ENCODE data around the gene ENDOV. TPM values are rescaled to one million over a fixed set of nuclear protein-coding genes. Genes with fewer than 3 reads are reported as not detected.

ENDOV gene
- total and polyA plus RNA-seq, 9 donors, result 8.9 to 24.1 (median 20.8) TPM

DNA sequence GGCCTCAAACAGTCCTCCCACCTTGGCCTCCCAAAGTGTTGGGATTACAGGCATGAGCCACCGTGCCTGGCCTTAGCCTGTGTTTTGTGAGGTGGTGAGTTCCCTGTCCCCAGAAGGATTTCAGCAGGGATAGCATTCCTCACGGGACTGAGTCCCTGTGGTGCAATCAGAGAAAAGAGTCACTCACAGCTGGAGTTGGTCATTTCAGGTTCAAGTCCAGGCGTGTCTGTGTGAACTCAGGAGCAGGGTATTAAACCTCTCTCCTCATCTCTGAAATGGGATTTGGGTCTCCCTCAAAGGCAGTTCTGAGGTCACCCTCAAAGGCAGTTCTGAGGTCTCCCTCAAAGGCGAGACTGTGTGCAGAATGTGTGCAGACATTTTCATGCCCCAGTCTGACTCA, 32.8 kb downstream of the ENDOV start:
- no peak overlapping the region for H3K27ac ChIP-seq
- no peaks in the 10 kb centered on the region for H3K36me3 ChIP-seq
- WGBS, 3 donors, result 84 to 91% (median 86%) methylated on average over 4 of the region's 4 CpGs
- no peak for TF ChIP-seq EP300 (IDR thresholded peaks at IDR 0.05)
- TF ChIP-seq, protein P1, sequence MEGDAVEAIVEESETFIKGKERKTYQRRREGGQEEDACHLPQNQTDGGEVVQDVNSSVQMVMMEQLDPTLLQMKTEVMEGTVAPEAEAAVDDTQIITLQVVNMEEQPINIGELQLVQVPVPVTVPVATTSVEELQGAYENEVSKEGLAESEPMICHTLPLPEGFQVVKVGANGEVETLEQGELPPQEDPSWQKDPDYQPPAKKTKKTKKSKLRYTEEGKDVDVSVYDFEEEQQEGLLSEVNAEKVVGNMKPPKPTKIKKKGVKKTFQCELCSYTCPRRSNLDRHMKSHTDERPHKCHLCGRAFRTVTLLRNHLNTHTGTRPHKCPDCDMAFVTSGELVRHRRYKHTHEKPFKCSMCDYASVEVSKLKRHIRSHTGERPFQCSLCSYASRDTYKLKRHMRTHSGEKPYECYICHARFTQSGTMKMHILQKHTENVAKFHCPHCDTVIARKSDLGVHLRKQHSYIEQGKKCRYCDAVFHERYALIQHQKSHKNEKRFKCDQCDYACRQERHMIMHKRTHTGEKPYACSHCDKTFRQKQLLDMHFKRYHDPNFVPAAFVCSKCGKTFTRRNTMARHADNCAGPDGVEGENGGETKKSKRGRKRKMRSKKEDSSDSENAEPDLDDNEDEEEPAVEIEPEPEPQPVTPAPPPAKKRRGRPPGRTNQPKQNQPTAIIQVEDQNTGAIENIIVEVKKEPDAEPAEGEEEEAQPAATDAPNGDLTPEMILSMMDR (IDR thresholded peaks at IDR 0.05), result no peak
- TF ChIP-seq POLR2A (IDR thresholded peaks at IDR 0.05), result no peak
- H3K4me3 ChIP-seq, result no peak overlapping the region
- DNase-seq, result no peak
- no peaks in the 10 kb centered on the region for H3K9me3 ChIP-seq
- no peaks in the 10 kb centered on the region for H3K4me1 ChIP-seq (ENCODE audit: insufficient read depth)
- intact Hi-C loops (cut with DNase I), result no loop called here
- H3K27me3 ChIP-seq, result no peaks in the 10 kb centered on the region

DNA sequence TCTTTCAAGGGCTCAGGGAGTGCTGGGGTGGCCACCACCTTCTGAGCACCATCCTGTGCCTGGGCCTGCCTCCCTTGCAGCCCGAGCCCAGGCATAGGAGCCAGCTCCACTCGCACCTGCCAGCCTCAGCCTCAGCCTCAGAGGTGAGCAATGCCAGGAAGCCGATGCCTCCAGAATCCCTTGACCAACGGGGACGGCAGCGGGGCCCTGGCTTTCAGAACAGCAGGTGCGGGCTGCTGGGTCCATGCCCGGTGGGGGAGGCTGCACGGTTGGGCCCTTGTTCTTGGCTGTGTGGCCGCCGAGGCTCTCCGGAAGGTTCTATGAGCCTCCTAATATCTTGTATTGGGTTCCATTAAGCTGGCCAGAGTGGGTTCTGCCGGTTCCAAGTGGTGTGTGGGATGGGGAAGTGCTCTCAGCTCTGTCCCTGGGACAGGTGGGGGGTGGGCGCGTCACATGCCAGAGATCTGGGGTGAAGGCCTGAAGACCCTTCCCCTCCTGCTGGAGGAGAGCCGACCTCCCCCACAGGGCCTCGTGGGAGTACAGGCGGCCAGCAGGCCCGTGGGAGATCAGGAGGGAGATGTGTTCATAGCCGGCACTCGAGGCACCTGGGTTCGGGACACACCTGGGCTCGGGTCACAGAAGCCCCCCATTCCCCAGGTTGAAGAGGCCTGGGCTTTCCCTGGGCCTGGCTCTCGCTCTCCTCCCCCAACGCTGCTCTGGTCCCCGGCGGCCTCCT, 34.4 kb downstream of the ENDOV start:
- Histone ChIP-seq H3K27me3 (no peaks in the 10 kb centered on the region), H3K4me3 (no peak overlapping the region), H3K4me1 (ENCODE audit: insufficient read depth) (peaks cover 4% of the 10 kb centered on the region), H3K9me3 (no peaks in the 10 kb centered on the region), H3K27ac (no peak overlapping the region), H3K36me3 (no peaks in the 10 kb centered on the region)
- DNase-seq, result no peak
- no peak for TF ChIP-seq POLR2A (IDR thresholded peaks at IDR 0.05)
- no peak for TF ChIP-seq EP300 (IDR thresholded peaks at IDR 0.05)
- TF ChIP-seq, protein P1 (IDR thresholded peaks at IDR 0.05), result no peak
- intact Hi-C loops (cut with DNase I), result no loop called here
- whole genome bisulfite sequencing, 3 donors, result 65 to 72% (median 69%) methylated on average over 25 to 27 of the region's 27 CpGs

DNA sequence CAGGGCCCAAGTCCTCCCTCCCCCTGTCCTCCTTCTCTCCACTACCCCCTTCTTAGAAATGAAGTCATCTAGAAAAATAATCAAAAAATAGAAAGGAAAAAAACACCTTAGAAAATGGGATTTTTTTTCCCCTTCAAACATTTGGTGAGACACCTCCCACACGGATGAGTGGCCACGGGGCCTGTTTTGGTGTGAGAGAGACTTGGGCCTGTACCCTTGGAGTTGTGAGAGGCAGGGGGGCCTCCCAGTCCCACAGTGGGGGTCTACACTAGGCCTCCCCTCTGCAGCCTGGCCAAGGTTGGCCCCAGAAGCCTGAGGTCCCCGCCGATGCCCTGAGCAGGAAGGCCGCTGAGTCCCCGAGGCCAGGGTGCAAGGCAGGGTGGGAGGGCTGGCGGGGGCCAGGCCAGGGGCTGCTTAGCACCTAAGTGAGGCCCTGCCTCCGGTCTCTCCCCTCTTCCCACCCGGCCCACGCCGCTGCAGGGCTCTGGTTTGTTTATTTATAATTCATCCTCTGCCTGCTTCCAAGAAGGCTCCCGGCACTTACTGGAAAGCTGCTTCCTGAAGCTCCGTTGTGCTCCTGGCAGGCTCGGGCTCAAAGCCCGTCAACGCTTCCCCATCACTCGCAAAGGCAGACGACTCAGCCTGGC, 35.1 kb downstream of the ENDOV start:
- Histone ChIP-seq H3K27me3 (no peaks in the 10 kb centered on the region), H3K27ac (no peak overlapping the region), H3K4me1 (ENCODE audit: insufficient read depth) (peaks cover 4% of the 10 kb centered on the region), H3K4me3 (no peak overlapping the region), H3K36me3 (no peaks in the 10 kb centered on the region), H3K9me3 (no peaks in the 10 kb centered on the region)
- no peak for DNase-seq
- TF ChIP-seq EP300 (IDR thresholded peaks at IDR 0.05) (no peak), POLR2A (IDR thresholded peaks at IDR 0.05) (no peak)
- TF ChIP-seq, protein P1 (IDR thresholded peaks at IDR 0.05), result no peak
- WGBS, 3 donors, result 28 to 35% (median 31%) methylated on average over 18 of the region's 18 CpGs
- intact Hi-C loops (cut with DNase I), result no loop called here

DNA sequence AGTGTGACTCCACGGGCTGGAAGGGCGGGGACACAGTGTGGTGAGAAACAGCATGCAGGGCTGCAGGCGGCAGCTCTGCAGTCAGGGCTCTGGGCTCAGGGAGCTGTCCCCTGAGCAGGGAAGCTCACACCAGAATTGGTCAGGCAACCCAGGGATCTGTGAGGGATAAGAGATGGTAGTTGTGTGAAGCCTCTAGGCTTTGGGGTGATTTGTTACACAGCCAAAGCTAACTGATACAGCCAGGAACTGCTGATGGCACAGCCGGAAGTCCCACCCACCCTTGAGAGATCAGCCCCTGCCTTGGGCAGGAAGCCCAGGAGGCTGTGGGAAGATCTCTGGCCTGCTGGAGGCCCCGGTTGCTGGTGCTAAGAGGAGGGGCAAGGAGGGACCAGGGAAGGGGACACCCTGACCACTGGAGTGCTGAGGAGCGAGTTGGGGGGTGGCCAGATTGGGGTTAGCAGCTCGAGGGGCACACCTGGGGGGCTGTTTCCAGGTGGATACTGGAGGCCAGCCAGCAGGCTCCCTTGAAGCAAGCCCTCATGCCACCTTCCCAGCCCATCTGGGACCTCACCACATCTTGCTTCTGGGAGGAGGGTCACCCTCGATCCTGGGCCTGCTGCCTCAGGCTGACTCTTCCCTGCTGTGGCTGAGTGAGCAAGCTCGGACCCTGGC, 36.3 kb downstream of the ENDOV start:
- H3K36me3 ChIP-seq, result no peaks in the 10 kb centered on the region
- TF ChIP-seq, protein P1 (IDR thresholded peaks at IDR 0.05), result no peak
- H3K9me3 ChIP-seq, result no peaks in the 10 kb centered on the region
- no peak for DNase-seq
- intact Hi-C loops (cut with DNase I), result no loop called here
- H3K4me3 ChIP-seq, result no peak overlapping the region
- H3K27me3 ChIP-seq, result no peaks in the 10 kb centered on the region
- H3K4me1 ChIP-seq (ENCODE audit: insufficient read depth), result peaks cover 6% of the 10 kb centered on the region
- no peak overlapping the region for H3K27ac ChIP-seq
- 76 to 80% (median 78%) methylated on average over 8 to 9 of the region's 9 CpGs for WGBS, 3 donors

All from ovary (tissue), 9 donors.